ENCODE measurements around the gene CTNND2.
"Not testable (repeated sequence)": the region's sequence is repeated elsewhere in the genome, so short reads cannot be mapped to it uniquely, and the experiment has no call there.

Gene CTNND2

DNA sequence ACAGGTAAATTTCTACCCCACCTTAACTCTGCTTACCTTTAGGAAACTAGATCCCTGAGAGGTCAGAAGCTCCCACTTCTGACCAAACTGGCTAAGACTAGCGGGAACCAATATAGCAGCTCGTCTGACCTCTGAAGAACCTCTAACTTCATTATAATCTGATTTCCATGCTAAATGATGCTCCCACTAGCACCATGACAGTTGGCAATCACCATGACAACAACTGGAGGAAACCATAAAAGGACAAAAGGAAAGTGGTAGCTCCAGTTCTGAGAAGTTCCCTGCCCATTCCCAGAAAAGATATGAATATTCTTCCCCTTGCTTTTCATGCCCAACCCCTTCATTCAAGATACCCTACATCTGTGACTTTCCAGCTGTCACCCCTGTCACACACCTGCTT is 483.3 kb downstream of the CTNND2 start:
- TF ChIP-seq, protein P1, sequence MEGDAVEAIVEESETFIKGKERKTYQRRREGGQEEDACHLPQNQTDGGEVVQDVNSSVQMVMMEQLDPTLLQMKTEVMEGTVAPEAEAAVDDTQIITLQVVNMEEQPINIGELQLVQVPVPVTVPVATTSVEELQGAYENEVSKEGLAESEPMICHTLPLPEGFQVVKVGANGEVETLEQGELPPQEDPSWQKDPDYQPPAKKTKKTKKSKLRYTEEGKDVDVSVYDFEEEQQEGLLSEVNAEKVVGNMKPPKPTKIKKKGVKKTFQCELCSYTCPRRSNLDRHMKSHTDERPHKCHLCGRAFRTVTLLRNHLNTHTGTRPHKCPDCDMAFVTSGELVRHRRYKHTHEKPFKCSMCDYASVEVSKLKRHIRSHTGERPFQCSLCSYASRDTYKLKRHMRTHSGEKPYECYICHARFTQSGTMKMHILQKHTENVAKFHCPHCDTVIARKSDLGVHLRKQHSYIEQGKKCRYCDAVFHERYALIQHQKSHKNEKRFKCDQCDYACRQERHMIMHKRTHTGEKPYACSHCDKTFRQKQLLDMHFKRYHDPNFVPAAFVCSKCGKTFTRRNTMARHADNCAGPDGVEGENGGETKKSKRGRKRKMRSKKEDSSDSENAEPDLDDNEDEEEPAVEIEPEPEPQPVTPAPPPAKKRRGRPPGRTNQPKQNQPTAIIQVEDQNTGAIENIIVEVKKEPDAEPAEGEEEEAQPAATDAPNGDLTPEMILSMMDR (IDR thresholded peaks at IDR 0.05; ENCODE audit: low read depth, low read length, poor library complexity, severe bottlenecking): no peak
- no peak for TF ChIP-seq EZH2phosphoT487 (IDR thresholded peaks at IDR 0.05; ENCODE audit: borderline replicate concordance, low read length)
- Histone ChIP-seq H3K4me1 (ENCODE audit: control insufficient read depth, low read length) (no peaks in the 10 kb centered on the region), H3K27me3 (ENCODE audit: control insufficient read depth, low read length) (no peaks in the 10 kb centered on the region), H3K27ac (ENCODE audit: low read depth, low read length) (no peak overlapping the region), H3K9me2 (replicated peaks; ENCODE audit: control insufficient read depth, low read length) (no peaks in the 10 kb centered on the region), H3K36me3 (ENCODE audit: control insufficient read depth, low read length) (no peaks in the 10 kb centered on the region), H3F3A (ENCODE audit: control insufficient read depth, insufficient read depth) (no peaks in the 10 kb centered on the region), H3K79me2 (ENCODE audit: control insufficient read depth, low read length) (no peaks in the 10 kb centered on the region), H3K4me3 (ENCODE audit: low read length) (no peak overlapping the region), H3K9me3 (ENCODE audit: control insufficient read depth, insufficient read depth, low read length) (peaks cover 2% of the 10 kb centered on the region; the same call in 1 of the 2 replicates), H3K4me2 (ENCODE audit: low read length) (no peak overlapping the region), H4K20me1 (ENCODE audit: control insufficient read depth, insufficient read depth, low read depth, low read length) (no peaks in the 10 kb centered on the region)

DNA sequence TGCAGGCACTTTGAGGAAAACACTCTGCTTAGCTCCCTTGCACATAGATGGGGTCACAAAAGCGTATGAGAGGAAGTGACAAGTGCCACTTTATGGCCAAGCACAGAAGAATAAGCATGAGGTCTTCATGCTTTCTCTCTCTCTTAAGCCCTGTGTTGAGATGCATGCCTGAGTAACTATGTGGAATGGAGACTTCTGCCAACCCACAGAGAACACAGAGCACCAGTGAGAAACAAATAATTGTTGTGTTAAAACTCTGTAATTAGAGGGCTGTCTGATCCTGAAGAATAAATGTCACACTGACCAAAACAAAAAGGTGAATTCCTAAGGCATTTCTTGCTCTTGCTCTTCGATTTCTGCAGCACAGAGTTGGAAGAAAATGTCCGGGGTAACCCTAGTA is 488.5 kb downstream of the CTNND2 start:
- H3F3A ChIP-seq (ENCODE audit: control insufficient read depth, insufficient read depth): no peaks in the 10 kb centered on the region

DNA sequence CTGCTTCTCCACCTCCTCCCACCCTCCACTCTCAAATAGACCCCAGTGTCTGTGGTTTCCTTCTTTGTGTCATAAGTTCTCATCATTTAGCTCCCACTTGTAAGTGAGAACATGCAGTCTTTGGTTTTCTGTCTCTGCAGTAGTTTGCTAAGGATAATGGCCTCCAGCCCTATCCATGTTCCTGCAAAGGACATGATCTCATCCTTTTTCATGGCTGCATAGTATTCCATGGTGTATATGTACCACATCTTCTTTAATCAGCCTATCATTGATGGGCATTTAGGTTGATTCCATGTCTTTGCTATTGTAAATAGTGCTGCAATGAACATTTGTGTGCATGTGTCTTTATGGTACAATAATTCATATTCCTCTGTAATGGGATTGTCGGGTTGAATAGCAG is 489.5 kb downstream of the CTNND2 start:
- not testable (repeated sequence) for H3K4me1 ChIP-seq (ENCODE audit: control insufficient read depth, low read length); H3K9me2 ChIP-seq (replicated peaks; ENCODE audit: control insufficient read depth, low read length); H3K27ac ChIP-seq (ENCODE audit: low read depth, low read length); H4K20me1 ChIP-seq (ENCODE audit: control insufficient read depth, insufficient read depth, low read depth, low read length); H3K79me2 ChIP-seq (ENCODE audit: control insufficient read depth, low read length); H3K4me2 ChIP-seq (ENCODE audit: low read length); H3K27me3 ChIP-seq (ENCODE audit: control insufficient read depth, low read length); H3K4me3 ChIP-seq (ENCODE audit: low read length); H3F3A ChIP-seq (ENCODE audit: control insufficient read depth, insufficient read depth); H3K36me3 ChIP-seq (ENCODE audit: control insufficient read depth, low read length); H3K9me3 ChIP-seq (ENCODE audit: control insufficient read depth, insufficient read depth, low read length)

More for the DNA sequence above, 488.5 kb downstream of the CTNND2 start:
- H3K27ac ChIP-seq (ENCODE audit: low read depth, low read length): no peak overlapping the region
- no peaks in the 10 kb centered on the region for H3K27me3 ChIP-seq (ENCODE audit: control insufficient read depth, low read length)
- peaks cover 5% of the 10 kb centered on the region for H3K9me3 ChIP-seq (ENCODE audit: control insufficient read depth, insufficient read depth, low read length)
- H3K4me3 ChIP-seq (ENCODE audit: low read length): no peak overlapping the region
- H3K79me2 ChIP-seq (ENCODE audit: control insufficient read depth, low read length): no peaks in the 10 kb centered on the region
- H3K4me2 ChIP-seq (ENCODE audit: low read length): no peak overlapping the region
- H3K36me3 ChIP-seq (ENCODE audit: control insufficient read depth, low read length): no peaks in the 10 kb centered on the region
- TF ChIP-seq, protein P1 (IDR thresholded peaks at IDR 0.05; ENCODE audit: low read depth, low read length, poor library complexity, severe bottlenecking): no peak
- no peak for TF ChIP-seq EZH2phosphoT487 (IDR thresholded peaks at IDR 0.05; ENCODE audit: borderline replicate concordance, low read length)
- no peaks in the 10 kb centered on the region for H3K9me2 ChIP-seq (replicated peaks; ENCODE audit: control insufficient read depth, low read length)
- H4K20me1 ChIP-seq (ENCODE audit: control insufficient read depth, insufficient read depth, low read depth, low read length): no peaks in the 10 kb centered on the region
- H3K4me1 ChIP-seq (ENCODE audit: control insufficient read depth, low read length): no peaks in the 10 kb centered on the region

DNA sequence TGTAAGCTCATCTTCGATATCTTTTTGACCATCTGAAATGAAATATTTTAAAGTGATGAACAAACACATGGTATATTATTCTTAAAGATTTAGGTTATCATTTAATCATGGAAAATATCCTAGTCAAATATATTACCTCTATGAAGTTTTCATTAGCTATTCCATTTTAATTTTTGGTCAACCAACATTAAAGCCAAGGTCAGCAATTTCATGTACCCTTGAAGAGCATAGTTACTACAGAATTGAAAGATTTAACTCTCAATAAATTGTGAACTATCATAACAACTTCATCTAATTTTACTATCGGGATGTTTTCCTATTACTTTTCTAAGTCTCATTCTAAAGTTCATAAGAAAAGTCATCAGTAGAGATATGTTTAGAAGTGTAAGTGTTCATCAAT is 492.6 kb downstream of the CTNND2 start:
- H3K4me3 ChIP-seq (ENCODE audit: low read length): no peak overlapping the region
- H3K36me3 ChIP-seq (ENCODE audit: control insufficient read depth, low read length): no peaks in the 10 kb centered on the region
- no peaks in the 10 kb centered on the region for H3K9me2 ChIP-seq (replicated peaks; ENCODE audit: control insufficient read depth, low read length)
- no peaks in the 10 kb centered on the region for H4K20me1 ChIP-seq (ENCODE audit: control insufficient read depth, insufficient read depth, low read depth, low read length)
- no peaks in the 10 kb centered on the region for H3F3A ChIP-seq (ENCODE audit: control insufficient read depth, insufficient read depth)
- TF ChIP-seq EZH2phosphoT487 (IDR thresholded peaks at IDR 0.05; ENCODE audit: borderline replicate concordance, low read length): no peak
- TF ChIP-seq, protein P1 (IDR thresholded peaks at IDR 0.05; ENCODE audit: low read depth, low read length, poor library complexity, severe bottlenecking): no peak
- H3K4me2 ChIP-seq (ENCODE audit: low read length): no peak overlapping the region
- no peaks in the 10 kb centered on the region for H3K27me3 ChIP-seq (ENCODE audit: control insufficient read depth, low read length)
- no peaks in the 10 kb centered on the region for H3K4me1 ChIP-seq (ENCODE audit: control insufficient read depth, low read length)
- H3K27ac ChIP-seq (ENCODE audit: low read depth, low read length): no peak overlapping the region
- peaks cover 3% of the 10 kb centered on the region; the same call in 1 of the 2 replicates for H3K9me3 ChIP-seq (ENCODE audit: control insufficient read depth, insufficient read depth, low read length)
- H3K79me2 ChIP-seq (ENCODE audit: control insufficient read depth, low read length): no peaks in the 10 kb centered on the region

Measured in DOHH2 (cell line).